Cardiac muscle cell (in vitro differentiated cells and primary cell): ENCODE results near the gene ATP6V1B1. TPM values are rescaled to one million over a fixed set of nuclear protein-coding genes. Genes with fewer than 3 reads are reported as not detected.

Source experiments
- DNase-seq, 2 donors: peaks; one replicate each; pipeline versions ENCODE4 v3.0.0 to v3.0.0-alpha.2; 2010 to 2017; ENCODE audit warnings: low read depth in 1 of 2, low spot score in 1 of 2
- H3K27ac ChIP-seq: fragments of 200-600 bp; sonication (generic); 2 replicates; pipeline ENCODE4 v1.5.1; 2016
- H3K27me3 ChIP-seq: fragments of 200-600 bp; sonication (generic); 2 replicates; pipeline ENCODE4 v1.6.0; 2016; ENCODE audit warnings: control low read depth
- H3K36me3 ChIP-seq: fragments of 200-600 bp; sonication (generic); 2 replicates; pipeline ENCODE4 v1.5.1; 2016; ENCODE audit warnings: control low read depth
- H3K4me1 ChIP-seq: fragments of 200-600 bp; sonication (generic); 2 replicates; pipeline ENCODE4 v1.8.1; 2017; ENCODE audit warnings: low read depth, mild to moderate bottlenecking, mixed run types
- H3K4me3 ChIP-seq: fragments of 200-600 bp; sonication (generic); 2 replicates; pipeline ENCODE4 v1.5.1; 2016; ENCODE audit warnings: mild to moderate bottlenecking
- H3K9me3 ChIP-seq: fragments of 200-600 bp; sonication (generic); 2 replicates; pipeline ENCODE4 v1.5.1; 2017; ENCODE audit warnings: low read depth, mild to moderate bottlenecking, control low read depth
- polyA plus RNA-seq: library from polyadenylated mRNA; unstranded; fragments of >200 nt; fragmentation: Nextera tagmentation; extraction: Ambion mirVana; gene quantifications from 2 replicates; pipeline ENCODE4 v1.2.1, GENCODE V29; 2016
- total RNA-seq: library from RNA; depleted of rRNA; stranded (reverse); fragments of >200 nt; gene quantifications from 2 replicates; pipeline ENCODE4 v1.2.3, GENCODE V29; 2016
- TF ChIP-seq, protein P1 (sequence below): IDR thresholded peaks from 2 replicates; pipeline ENCODE4 v1.5.1; 2012; ENCODE audit warnings: low read depth, mild to moderate bottlenecking, low read length

ATP6V1B1 gene
- total and polyA plus RNA-seq, 2 experiments from 2014 or later, result 3.0 TPM; not detected in 1

DNA sequence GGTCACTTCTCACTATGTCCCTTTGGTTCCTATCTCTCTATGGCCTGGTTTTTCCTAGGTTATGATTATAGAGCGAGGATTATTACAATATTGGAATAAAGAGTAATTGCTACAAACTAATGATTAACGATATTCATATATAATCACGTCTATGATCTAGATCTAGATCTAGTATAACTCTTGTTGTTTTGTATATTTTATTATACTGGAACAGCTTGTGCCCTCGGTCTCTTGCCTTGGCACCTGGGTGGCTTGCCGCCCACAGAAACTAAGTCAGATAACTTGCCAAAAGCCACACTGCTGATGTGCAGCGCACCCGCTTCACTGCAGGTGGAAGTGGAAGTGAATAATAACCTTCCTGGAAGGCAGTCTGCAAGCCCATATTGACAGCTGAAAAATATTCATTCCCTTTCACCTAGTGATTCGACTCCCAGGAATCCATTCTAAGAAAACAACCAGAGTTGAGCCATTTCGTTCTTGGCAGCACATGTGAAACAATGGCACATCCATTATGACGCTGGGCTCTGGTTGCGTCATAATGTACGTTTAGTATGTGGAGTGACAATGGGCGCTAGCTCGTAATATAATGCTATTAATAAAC, 42.0 kb downstream of the ATP6V1B1 start:
- Histone ChIP-seq H3K9me3 (no peaks in the 10 kb centered on the region), H3K27ac (no peak overlapping the region), H3K27me3 (peaks cover 10% of the 10 kb centered on the region), H3K36me3 (no peaks in the 10 kb centered on the region), H3K4me3 (peak overlapping the region; percentile 30), H3K4me1 (peaks cover 9% of the 10 kb centered on the region)
- TF ChIP-seq, protein P1, sequence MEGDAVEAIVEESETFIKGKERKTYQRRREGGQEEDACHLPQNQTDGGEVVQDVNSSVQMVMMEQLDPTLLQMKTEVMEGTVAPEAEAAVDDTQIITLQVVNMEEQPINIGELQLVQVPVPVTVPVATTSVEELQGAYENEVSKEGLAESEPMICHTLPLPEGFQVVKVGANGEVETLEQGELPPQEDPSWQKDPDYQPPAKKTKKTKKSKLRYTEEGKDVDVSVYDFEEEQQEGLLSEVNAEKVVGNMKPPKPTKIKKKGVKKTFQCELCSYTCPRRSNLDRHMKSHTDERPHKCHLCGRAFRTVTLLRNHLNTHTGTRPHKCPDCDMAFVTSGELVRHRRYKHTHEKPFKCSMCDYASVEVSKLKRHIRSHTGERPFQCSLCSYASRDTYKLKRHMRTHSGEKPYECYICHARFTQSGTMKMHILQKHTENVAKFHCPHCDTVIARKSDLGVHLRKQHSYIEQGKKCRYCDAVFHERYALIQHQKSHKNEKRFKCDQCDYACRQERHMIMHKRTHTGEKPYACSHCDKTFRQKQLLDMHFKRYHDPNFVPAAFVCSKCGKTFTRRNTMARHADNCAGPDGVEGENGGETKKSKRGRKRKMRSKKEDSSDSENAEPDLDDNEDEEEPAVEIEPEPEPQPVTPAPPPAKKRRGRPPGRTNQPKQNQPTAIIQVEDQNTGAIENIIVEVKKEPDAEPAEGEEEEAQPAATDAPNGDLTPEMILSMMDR, result no peak
- DNase-seq, result peak in 1 of 2 donors; percentile 88

DNA sequence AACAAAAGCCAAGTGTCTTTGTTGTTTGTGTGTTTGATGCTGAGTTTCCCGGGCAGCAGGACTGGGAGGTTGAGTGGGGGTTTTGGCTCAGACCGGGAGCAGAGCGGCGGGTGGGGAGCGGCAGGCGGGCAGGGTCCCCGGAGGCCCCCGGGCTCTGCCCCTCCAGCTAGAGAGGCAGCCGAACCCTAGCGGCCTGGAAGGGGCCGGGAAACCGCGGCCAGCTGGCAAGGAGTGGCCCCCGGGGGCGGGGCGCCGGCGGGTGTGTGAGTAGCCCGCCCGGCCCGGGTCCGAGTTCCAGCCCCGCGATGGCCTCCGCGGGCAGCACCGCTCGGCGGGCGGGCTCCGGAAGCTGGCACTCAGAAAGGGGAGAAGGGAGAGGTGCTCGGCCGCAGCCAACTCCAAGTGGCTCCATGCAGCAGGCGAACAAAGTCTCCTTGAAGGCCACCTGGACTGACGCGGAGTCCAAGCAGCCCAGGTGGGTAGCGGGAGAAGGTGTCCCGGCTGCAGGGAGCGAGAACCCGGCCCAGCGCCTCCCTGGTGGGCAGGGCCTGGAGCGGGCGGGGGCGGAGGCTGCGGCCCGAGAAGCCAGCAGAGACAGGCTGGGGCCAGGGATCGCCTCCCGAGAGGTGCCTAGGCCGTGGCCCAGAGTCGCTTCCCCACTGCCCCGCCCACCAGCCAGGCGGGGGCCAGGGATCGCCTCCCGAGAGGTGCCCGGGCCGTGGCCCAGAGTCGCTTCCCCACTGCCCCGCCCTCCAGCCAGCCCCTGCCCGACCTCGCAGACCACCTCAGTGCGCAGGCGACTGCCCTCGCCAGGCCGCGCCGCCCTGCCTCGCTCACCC, 42.9 kb downstream of the ATP6V1B1 start, which contains the start of gene ANKRD53:
Gene ANKRD53 (plus strand): TSS at position 290 of the 839 bp plus-strand sequence. CDS start 16 bp downstream, at position 306.
- Histone ChIP-seq H3K4me1 (peaks cover 9% of the 10 kb centered on the region), H3K4me3 (peak within 1 kb of the TSS; percentile 30), H3K27me3 (peaks cover 10% of the 10 kb centered on the region), H3K27ac (no peak within 1 kb of the TSS), H3K9me3 (no peaks in the 10 kb centered on the region), H3K36me3 (no peaks in the 10 kb centered on the region)
- TF ChIP-seq, protein P1, result no peak
- peak; percentile 55 to 61 for DNase-seq

DNA sequence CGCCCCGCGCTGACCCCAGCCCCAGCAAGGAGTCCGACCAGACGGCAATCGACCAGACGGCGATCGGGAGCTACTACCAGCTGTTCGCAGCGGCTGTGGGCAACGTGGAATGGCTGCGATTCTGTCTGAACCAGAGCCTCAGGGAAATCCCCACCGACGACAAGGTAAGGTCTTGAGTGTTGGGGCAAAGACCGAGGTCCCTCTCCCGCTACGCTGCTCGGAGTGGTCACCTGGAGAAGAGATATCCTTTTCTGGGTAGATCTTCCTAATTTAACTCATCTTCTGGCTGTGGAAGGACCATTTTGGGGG, 43.4 kb downstream of the ATP6V1B1 start:
- Histone ChIP-seq H3K9me3 (no peaks in the 10 kb centered on the region), H3K4me1 (peaks cover 9% of the 10 kb centered on the region), H3K4me3 (peak overlapping the region; percentile 30), H3K27me3 (peaks cover 10% of the 10 kb centered on the region), H3K36me3 (no peaks in the 10 kb centered on the region), H3K27ac (no peak overlapping the region)
- TF ChIP-seq, protein P1, result no peak
- no peak for DNase-seq

DNA sequence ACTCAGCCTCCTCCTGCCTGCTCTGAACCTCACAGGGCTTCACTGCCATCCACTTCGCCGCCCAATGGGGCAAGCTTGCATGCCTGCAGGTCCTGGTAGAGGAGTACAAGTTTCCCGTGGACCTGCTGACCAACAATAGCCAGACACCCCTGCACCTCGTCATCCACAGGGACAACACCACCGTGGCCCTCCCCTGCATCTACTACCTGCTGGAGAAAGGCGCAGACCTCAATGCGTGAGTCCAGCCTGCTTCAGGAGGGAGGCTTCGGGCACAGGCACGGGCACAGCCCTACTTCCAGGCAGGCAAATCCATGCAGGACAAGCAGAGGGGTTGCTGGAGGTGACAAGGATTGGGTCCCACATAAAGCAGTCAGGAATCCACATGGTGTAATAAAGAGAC, 43.9 kb downstream of the ATP6V1B1 start:
- TF ChIP-seq, protein P1, result no peak
- no peaks in the 10 kb centered on the region for H3K9me3 ChIP-seq

DNA sequence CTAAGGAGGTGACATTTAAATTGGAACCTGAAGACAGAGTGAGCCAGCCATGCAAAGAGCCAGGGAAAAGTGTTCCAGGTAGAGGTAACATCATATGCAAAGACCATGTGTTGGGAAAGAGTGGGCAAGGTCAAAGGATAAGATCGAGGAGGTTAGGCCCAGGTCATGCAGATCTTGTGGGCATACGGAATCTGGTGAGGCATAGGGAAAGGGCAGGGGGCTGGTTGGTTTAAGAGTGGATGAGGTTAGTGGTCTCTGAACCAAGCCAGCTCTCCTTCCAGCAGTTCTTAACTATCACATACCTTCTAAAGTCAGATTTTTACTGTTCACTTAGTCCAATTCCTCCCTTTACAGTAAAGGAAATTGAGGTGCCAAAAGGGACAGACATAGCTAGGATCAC, 45.7 kb downstream of the ATP6V1B1 start:
- DNase-seq, result no peak
- Histone ChIP-seq H3K4me1 (peaks cover 9% of the 10 kb centered on the region), H3K36me3 (no peaks in the 10 kb centered on the region), H3K27ac (no peak overlapping the region), H3K9me3 (no peaks in the 10 kb centered on the region), H3K27me3 (peaks cover 10% of the 10 kb centered on the region), H3K4me3 (no peak overlapping the region)
- TF ChIP-seq, protein P1, result no peak

More for the DNA sequence above, 43.9 kb downstream of the ATP6V1B1 start:
- Histone ChIP-seq H3K27ac (no peak overlapping the region), H3K4me1 (peaks cover 9% of the 10 kb centered on the region), H3K36me3 (no peaks in the 10 kb centered on the region), H3K4me3 (no peak overlapping the region), H3K27me3 (peaks cover 10% of the 10 kb centered on the region)
- DNase-seq, result no peak
